GM10248 (cell line): ENCODE data around the gene RNF5.

Experiments
- CTCF ChIA-PET: fragments of 300-600 bp; sonication (Branson Sonifier 250); formaldehyde crosslinking; extraction: SDS; loops from one replicate; lab custom pipeline; 2021; ENCODE audit warnings: antibody characterized with exemption; lab: Yijun Ruan, JAX
- POLR2A ChIA-PET: fragments of 350-650 bp; sonication (Branson Sonifier 250); formaldehyde crosslinking; extraction: SDS; loops from one replicate; lab custom pipeline; 2020; ENCODE audit warnings: antibody characterized with exemption; lab: Yijun Ruan, JAX
- DNase-seq: peaks from one replicate; pipeline ENCODE4 v3.0.0; 2012; ENCODE audit errors: extremely low spot score
- CTCF ChIP-seq: IDR thresholded peaks from 2 replicates; pipeline ENCODE4 v1.5.1; 2012; ENCODE audit warnings: mild to moderate bottlenecking, low read depth; ENCODE audit errors: extremely low read depth, missing control alignments, control extremely low read depth

RNF5 gene

GRCh38 chr6:32179766-32180405, 1.7 kb downstream of the RNF5 start:
- no peak for DNase-seq
- CTCF ChIA-PET = interaction anchor here (1.7 to 1.8 kb wide), 2 partner anchors 10 to 15 kb away, joined by 3 to 9 read pairs; partner anchors contain the start of gene PBX2
- POLR2A ChIA-PET = no interaction called here
- no peak for TF ChIP-seq CTCF

GRCh38 chr6:32181148-32181702, 3.0 kb downstream of the RNF5 start:
- TF ChIP-seq CTCF = no peak
- DNase-seq = no peak
- ChIA-PET CTCF (interaction anchor here (1.4 kb wide), 1 partner anchor 14 kb away, joined by 3 read pairs; no protein-coding TSS in a partner anchor), POLR2A (interaction anchor here (2.1 kb wide), 1 partner anchor 11 kb away, joined by 9 read pairs; the partner anchor contains the start of gene GPSM3)

- DNase-seq = no peak
- POLR2A ChIA-PET = interaction anchor here (0.6 to 2.1 kb wide), 4 partner anchors 11 to 628 kb away, joined by 3 to 9 read pairs (median 8); partner anchors contain the start of gene GPSM3
- CTCF ChIA-PET = interaction anchor here (1.3 to 1.4 kb wide), 2 partner anchors 14 kb away, joined by 3 read pairs; no protein-coding TSS in a partner anchor
- no peak for TF ChIP-seq CTCF
Measured at GRCh38 chr6:32181915-32182529, 3.8 kb downstream of the RNF5 start.

- no peak for TF ChIP-seq CTCF
- no peak for DNase-seq
- ChIA-PET POLR2A (interaction anchor here (2.1 kb wide), 1 partner anchor 10 kb away, joined by 9 read pairs; the partner anchor contains the start of gene GPSM3), CTCF (interaction anchor here (1.3 kb wide), 1 partner anchor 13 kb away, joined by 3 read pairs; no protein-coding TSS in a partner anchor)
Measured at GRCh38 chr6:32182555-32182981, 4.4 kb downstream of the RNF5 start.

GRCh38 chr6:32183030-32183429, 4.8 kb downstream of the RNF5 start:
- POLR2A ChIA-PET = interaction anchor here (2.1 kb wide), 1 partner anchor 10 kb away, joined by 9 read pairs; the partner anchor contains the start of gene GPSM3
- CTCF ChIA-PET = interaction anchor here (1.3 kb wide), 1 partner anchor 13 kb away, joined by 3 read pairs; no protein-coding TSS in a partner anchor
- no peak for DNase-seq
- no peak for TF ChIP-seq CTCF

GRCh38 chr6:32183483-32184083, 5.4 kb downstream of the RNF5 start:
- POLR2A ChIA-PET = no interaction called here
- CTCF ChIA-PET = interaction anchor here (1.3 kb wide), 1 partner anchor 12 kb away, joined by 3 read pairs; no protein-coding TSS in a partner anchor

More at GRCh38 chr6:32183483-32184083, 5.4 kb downstream of the RNF5 start:
- no peak for TF ChIP-seq CTCF
- DNase-seq = no peak
